ENCODE measurements around the gene TRIP10. TPM values are rescaled to one million over a fixed set of nuclear protein-coding genes. Genes with fewer than 3 reads are reported as not detected.

The TRIP10 gene
- total and polyA plus RNA-seq, 2 of the 13 experiments (the other 11 are each of a cell fraction or from before 2014, with no cell fraction given) = 32.5 to 33.2 TPM

GRCh38 chr19:6743066-6743465 lies 3.6 kb downstream of the TRIP10 start (continued):
- TF ChIP-seq SKIL (CRISPR knock-in tag; IDR thresholded peaks at IDR 0.05; ENCODE audit: borderline replicate concordance) (no peak), GMEB2 (CRISPR knock-in tag; IDR thresholded peaks at IDR 0.05; ENCODE audit: low read depth) (no peak)

GRCh38 chr19:6743714-6744380 lies 4.4 kb downstream of the TRIP10 start:
- Histone ChIP-seq H2AFZ (ENCODE audit: low read length) (no peak overlapping the region), H3K79me2 (ENCODE audit: insufficient read depth, low read length) (peaks cover 18% of the 10 kb centered on the region), H3K4me1 (ENCODE audit: insufficient read depth, low read length) (peaks cover 55% of the 10 kb centered on the region), H3K27me3 (ENCODE audit: control insufficient read depth in 1 of 2, insufficient read depth in 2 of 2, low read length in 2 of 2) (no peaks in the 10 kb centered on the region; a peak in 1 of 5 replicates), H3K9me3 (ENCODE audit: low read length) (no peaks in the 10 kb centered on the region), H4K20me1 (ENCODE audit: insufficient read depth, low read length) (peaks cover 16% of the 10 kb centered on the region), H3K36me3 (replicated peaks in 1 of 2; ENCODE audit: control insufficient read depth in 1 of 2, insufficient read depth in 2 of 2, low read length in 2 of 2) (peaks cover 13 to 45% of the 10 kb centered on the region in 2 experiments; a peak in 4 of 5 replicates), H3K9ac (ENCODE audit: insufficient read depth, low read depth, low read length) (no peak overlapping the region), H3K4me2 (ENCODE audit: low read depth, low read length) (0 out of 2 replicates have a peak overlapping the region, but pooled peaks have one; percentile 15), H3K27ac (ENCODE audit: extremely low read length, insufficient read depth, low read length) (peak overlapping the region; percentile 26), H3K4me3 (replicated peaks in 1 of 3; ENCODE audit: insufficient read depth in 1 of 3, low read depth in 2 of 3, low read length in 3 of 3) (no peak overlapping the region)
- DNase-seq (ENCODE audit: low spot score) (no peak), ATAC-seq (no peak), FAIRE-seq (no peak)
- 89% methylated on average over 15 of the region's 15 CpGs for WGBS (ENCODE audit: low lambda C conversion rate)
- in situ Hi-C loops (cut with HindIII; ENCODE audit: extremely low pct_ligation_motif_present, low pct_unique_long_range_greater_than_20kb) (no loop called here), intact Hi-C loops (cut with micrococcal nuclease; ENCODE audit: unreplicated experiment) (no loop called here)
- BruUV-seq (replicated peaks) = no TSS peak
- ChIA-PET POLR2A (interaction anchor here (0.9 to 1.8 kb wide), 3 partner anchors 9 to 24 kb away, joined by 3 to 15 read pairs (median 3); partner anchors contain the start of gene C3), CTCF (ENCODE audit: low intra/inter-chr PET ratio, low total read pairs) (no interaction called here)
- no peak for TF ChIP-seq ZNF546 (CRISPR knock-in tag; conservative IDR thresholded peaks at IDR 0.05)
- TF ChIP-seq RNF2 (conservative IDR thresholded peaks at IDR 0.05; ENCODE audit: low read depth) = no peak
- TF ChIP-seq MED1 (CRISPR knock-in tag; IDR thresholded peaks at IDR 0.05) = no peak
- TF ChIP-seq KDM3A (CRISPR knock-in tag; IDR thresholded peaks at IDR 0.05; ENCODE audit: low read depth) = no peak
- TF ChIP-seq USF2 (IDR thresholded peaks at IDR 0.05; ENCODE audit: low read depth, low read length) = no peak
- no peak for TF ChIP-seq USF2 (CRISPR knock-in tag; IDR thresholded peaks at IDR 0.05; ENCODE audit: borderline replicate concordance)
- no peak for TF ChIP-seq HNF4A (CRISPR knock-in tag; IDR thresholded peaks at IDR 0.05)
- no peak for TF ChIP-seq FOXP1 (IDR thresholded peaks at IDR 0.05)
- TF ChIP-seq FOXP1 (CRISPR knock-in tag; IDR thresholded peaks at IDR 0.05) = no peak
- peak; percentile 6 for TF ChIP-seq XRCC5 (optimal IDR thresholded peaks at IDR 0.05; ENCODE audit: low read length)
- TF ChIP-seq TFAP4 (IDR thresholded peaks at IDR 0.05; ENCODE audit: borderline replicate concordance, low read depth) = peak; percentile 34; the same call in 1 of the 2 replicates

All from HepG2 (cell line).